GM18519 (cell line): ENCODE results near the gene ANKMY1.
"Not testable (repeated sequence)": the region's sequence is repeated elsewhere in the genome, so short reads cannot be mapped to it uniquely, and the experiment has no call there.

Experiments
- ATAC-seq: cut with Tn5 transposase; IDR thresholded peaks from one replicate; pipeline ENCODE4 v1.9.1; 2021; ENCODE audit warnings: mild to moderate bottlenecking, moderate library complexity; ENCODE audit not compliant: unreplicated experiment, low FRiP score

Gene ANKMY1

DNA sequence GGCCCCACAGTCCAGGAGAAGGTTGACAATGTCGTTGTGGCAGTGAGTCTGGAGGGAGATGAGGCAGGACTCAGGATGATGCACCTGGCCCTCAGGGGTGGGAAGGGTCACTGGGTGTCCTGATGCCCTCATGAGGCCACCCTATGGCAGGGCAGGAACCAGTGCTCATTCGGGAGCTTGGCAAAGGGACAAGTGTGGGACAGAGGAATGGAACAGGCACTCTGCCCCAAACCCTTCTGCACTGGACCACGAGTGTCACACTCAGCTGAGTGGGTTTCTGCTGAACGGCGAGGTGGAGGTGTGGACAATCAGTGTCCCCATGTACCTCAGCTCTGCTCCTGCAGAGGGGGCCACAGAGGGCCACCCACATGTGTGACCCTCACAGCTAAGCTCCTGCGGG lies 32.0 kb downstream of the ANKMY1 start:
- no peak for ATAC-seq

DNA sequence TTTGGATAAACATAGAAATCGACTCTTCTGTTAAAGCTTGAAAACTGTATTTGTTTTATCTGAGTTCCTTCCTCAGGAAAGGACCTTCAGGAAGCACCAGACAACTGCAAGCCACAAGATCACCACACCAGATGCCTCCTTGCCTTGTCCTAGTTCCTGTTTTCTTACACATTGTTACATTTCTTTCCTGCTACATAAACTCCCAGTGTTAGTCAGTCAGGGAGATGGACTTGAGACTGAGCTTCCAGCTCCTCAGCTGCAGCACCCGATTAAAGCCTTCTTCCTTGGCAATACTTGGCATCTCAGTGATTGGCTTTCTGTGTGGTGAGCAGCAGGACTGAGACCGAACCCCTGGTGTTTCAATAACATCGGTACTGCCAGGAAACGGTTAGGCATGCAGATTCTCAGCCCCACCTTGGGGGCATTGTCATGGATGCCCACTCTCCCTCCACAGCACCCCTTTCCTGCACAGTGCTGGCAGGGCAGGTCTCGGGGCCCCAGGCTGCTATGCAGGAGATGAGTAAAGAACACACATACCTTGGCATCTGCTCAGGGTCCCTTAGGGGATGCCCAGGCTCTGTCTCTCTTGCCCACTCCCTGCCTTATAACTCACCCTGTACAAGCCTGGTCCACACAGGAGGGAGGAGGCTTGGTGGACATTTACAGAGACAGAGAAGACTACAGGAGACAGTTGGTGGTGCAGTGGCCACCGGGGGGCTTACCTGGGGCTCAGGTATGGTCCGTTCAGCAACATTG lies 32.6 kb downstream of the ANKMY1 start:
- ATAC-seq = no peak

DNA sequence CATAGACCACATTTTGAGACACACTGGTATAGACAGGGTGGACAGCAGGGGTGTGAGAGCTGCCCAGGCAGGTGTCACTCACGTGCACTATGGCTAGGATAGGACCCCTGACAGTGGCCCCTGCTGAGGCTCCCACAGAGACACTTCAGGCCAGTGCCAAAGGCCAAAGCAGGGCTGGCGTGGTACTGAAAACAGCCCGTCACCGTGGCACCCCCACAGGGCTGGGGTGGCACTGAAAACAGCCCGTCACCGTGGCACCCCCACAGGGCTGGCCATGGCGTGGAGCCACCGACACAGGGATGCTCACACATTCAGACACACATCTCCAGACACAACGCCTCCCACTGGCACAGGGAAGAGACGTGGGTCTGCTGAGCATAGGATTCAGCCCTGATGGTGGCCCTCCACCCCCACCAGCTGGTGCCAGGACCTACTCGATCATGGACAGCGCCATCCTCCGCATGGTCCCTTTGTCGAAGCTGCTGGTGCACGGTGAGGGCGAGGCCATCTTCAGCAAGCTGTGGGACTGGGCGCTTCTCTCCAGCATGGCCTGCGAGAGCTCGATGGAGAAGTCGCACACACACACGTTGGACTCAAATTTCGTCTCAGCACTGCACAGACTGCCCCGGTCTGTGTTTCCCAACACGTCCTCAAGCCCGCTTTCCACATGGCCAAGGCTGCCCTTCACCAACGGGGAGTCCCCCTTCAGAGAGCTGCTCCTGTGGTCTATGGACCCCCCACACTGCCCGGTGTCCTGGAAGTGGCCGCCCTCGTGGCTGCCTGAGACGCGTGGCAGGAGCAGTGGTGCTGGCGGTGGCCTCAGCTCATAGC lies 34.1 kb downstream of the ANKMY1 start:
- ATAC-seq = no peak

DNA sequence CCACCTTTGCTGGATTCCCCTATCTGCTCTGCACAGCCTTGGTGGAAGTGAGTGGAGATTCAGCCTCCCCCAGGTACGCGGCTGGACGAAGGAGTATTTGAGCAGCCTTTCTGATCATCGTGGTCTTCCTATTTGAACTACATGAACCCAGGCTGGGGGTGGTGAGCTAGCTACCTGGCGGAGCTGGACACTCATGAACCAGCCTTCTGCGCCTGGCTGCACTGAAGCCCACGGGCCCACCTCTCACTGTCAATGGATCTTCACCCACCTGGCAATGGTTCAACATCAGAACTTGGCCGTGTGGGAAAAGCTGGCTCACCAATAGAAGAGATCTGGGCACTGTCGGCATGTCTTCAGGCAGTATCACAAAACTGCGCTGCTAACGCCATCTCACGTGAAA lies 35.4 kb downstream of the ANKMY1 start:
- no peak for ATAC-seq

DNA sequence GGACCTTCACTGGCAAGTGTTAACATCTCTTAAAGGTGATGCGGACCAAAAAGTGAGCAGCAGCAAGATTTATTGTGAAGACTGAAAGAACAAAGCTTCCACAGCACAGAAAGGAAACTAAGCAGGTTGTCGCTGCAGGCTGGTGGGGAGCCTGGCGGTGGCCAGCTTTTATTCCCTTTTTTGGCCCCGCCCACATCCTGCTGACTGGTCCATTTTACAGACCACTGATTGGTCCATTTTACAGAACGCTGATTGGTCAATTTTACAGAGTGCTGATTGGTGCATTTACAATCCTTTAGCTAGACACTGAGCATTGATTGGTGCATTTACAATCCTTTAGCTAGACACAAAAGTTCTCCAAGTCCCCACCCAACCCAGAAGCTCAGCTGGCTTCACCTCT lies 35.9 kb downstream of the ANKMY1 start:
- ATAC-seq = not testable (repeated sequence)

DNA sequence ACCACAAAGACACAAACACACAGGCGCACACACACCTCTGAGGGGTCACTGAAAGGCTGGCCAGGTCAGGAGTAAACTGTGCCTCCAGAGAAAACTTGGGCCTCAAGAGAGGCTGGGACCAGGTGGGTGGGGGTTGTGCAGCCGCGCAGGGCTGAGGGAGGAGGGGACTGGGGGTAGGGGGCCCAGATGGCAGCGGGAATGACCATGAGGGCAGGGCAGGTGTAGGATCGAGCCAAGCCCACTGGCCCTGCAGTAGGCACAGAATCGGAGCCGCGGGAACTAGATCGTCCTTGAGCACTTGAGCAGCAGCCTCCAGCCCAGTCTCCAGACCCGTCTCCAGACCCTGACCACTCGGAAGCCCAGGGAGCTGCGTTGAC lies 36.8 kb downstream of the ANKMY1 start:
- no peak for ATAC-seq

DNA sequence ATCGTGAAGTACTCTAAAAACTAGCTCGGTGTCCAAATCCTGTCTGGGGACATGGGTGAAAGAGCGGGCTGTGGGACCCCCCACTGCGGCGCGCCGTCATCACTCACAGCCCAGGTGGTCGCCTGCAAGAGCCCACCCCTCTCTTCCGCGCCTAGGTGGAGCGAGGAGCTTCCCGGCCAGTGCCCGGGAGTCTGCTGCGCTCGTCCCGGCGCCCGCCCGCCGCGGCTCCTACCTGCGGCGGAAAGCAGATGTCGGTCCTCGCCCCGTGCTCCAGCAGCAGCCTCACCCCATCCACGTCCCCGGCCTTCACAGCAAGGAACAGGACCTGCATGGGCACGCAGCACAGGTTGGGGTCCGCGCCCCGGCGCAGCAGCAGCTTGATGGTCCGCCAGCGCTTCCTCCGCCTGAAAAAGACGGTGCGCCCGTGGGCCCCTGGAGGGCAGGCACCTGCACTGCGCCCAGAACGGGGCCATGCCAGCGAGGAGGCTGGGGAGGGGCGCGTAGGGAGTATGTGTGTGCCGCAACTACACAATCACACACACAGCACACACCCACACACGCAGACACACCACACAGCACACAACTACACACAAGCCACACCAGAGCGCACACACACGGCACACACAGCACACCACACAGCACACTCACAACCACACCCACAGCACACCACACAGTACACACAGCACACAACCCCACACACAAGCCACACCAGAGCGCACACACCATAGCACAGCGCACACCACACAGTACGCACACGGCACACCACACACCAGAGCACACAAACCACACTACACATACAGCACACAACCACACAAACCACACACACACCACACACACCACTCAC lies 37.4 kb downstream of the ANKMY1 start:
- ATAC-seq = no peak

DNA sequence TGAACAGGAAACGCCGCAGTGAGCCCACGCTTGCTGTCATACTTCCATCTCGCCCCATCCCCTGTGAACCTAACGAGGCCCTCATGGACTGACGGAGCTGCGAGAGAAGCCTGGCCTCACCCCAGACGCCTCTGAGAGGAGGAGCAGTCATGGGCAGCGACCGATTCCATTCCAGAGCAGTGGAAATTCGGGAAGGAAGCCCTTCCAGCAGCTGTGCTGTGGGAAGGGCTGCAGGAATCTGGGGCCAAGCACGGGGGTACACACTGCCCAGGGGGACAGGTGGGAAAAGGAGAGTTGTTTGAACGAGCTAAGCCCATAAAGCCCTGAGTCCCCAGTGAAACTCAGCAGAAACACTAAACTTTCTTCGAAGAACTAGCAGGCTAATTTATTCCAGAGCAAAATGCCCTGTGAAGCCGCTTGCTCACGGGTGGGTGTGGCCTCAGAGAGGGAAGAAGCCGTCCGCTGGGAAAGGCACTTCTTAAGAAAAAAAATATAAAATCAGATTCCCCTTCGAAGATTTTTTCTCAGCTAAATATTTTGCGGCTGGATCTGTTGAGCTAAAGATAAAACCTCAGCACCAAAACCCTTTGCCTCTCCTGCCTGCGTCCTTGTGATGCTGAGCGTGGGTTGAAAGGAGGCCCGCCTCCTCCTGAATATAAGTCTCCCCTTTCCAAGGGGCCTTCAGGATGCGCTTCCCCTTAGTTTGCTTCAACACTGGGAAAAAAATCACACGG lies 38.2 kb downstream of the ANKMY1 start:
- ATAC-seq = no peak

DNA sequence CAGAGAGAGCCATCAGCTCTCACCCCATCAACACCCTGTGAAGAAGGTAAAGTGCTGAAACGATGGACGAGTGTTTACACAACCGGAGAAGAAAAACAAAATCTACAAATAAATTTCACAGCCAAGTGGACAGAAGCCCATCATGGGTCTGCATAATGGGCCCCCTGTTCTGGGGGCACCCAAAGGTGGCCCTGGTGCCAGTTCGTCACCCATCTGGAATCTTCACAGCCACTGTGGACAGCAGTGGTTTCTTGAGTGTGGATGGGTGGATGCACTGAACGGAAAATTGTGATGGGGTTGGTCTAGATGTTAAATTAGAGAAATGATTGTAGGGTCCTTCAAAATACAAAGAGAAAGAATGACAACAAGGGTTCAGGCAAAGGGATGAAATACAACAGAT lies 38.8 kb downstream of the ANKMY1 start:
- ATAC-seq = no peak

DNA sequence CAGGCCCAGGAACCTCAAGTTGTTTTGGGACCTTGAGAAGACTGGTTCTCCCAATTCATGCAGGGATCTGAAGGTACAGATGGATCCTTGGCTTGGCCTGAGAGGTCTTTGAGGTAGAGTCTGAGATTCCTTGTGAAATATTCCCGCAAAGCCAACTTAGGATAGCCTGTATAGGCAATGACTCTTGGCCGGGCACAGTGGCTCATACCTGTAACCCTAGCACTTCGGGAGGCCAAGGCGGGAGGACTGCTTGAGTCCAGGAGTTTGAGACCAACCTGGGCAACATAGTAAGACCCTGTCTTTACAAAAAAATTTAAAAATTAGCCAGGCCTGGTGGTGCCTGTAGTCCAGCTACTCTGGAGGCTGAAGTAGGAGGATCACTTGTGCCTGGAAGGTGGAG lies 40.4 kb downstream of the ANKMY1 start:
- ATAC-seq = no peak

DNA sequence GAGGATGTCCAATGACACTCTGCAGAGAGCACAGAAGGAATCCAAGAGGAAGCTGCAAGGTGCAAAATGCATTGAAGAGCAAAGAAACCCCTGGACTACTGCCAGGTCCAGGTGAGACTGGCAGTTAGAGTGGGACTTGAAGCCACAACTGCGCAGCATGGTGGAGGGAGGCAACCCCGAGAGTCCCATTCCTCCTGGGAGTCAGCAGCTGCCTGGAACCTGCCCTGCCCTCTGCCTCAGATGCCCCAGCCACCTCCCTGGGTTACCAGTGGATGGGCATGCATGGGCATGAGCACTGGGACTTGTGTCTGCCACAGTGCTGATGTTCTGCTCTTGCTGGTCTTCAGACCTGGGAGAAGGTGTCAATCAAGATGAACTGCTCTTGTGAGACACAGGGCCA lies 43.2 kb downstream of the ANKMY1 start:
- ATAC-seq = no peak

DNA sequence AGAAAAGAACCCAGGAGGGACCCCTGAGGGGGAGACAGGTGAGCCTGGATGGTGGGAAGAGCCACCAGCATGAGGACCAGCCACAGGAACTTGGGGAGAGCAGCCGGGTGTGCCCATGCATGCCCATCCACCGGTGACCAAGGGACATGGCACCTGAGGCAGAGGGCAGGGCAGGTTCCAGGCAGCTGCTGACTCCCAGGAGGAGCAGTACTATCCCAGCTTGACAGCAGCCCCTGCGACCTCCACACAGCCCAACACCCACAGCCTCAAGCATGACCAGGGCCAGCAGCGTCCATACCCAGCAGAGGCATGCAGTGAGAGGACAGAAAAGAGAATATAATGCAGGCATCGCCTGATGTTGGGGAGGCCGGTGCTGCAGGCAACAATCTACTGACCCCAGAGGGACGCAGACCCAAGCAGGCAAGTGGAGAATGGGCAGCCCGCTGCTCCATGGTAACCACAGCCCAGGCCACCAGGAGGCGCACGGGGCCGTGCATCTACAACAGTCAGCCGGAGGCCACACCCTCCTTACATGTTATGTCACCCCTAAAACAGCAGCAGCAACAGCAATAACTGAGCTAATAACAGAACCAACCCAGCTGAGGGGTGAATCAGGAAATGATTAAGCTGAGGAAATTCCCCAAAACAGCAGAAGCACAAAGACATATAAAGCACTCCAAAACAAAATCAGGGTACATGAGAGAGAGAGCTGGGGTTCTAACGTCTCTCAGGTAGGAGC lies 44.1 kb downstream of the ANKMY1 start:
- ATAC-seq = peak; percentile 81

DNA sequence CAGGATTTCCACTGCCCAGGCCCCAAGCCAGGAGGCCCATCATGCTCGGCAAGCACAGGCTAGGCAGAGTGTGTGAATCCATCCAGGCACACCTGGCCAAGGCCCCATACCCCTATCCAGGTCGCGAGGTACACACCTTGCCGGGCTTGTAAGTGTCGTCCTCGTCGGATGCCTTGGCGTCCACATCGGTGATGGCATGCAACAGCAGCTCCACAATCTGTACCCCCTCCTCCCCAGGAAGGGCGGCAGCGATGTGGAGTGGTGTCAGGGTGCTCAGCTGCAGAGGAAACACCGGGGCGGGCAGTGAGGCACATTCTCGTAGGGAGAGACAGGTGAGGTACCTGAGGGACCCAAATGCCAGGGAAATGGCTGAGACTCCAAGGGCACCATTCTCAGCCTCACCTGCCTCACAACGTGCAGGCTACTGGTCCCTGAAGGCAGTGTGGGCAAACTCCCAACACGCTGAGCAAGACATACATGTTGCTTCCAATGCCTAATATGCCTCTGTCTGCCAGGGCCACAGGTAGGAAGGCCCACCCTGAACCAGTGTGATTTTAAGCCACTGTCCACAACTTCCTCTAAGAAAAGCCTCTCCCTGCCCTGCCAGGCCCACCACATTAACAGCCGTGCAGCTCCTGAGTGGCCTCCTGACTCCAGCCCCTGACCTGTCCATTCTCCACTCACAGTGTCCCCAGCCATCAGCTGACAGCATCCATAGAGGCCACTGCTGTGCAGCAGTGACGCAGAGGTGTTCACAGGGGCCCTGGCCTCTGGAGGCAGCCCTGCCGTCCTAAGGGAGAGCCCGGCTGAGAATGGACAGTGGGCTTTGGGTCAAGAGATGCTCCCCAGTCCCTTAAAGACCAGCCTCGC lies 44.9 kb downstream of the ANKMY1 start:
- ATAC-seq = no peak

DNA sequence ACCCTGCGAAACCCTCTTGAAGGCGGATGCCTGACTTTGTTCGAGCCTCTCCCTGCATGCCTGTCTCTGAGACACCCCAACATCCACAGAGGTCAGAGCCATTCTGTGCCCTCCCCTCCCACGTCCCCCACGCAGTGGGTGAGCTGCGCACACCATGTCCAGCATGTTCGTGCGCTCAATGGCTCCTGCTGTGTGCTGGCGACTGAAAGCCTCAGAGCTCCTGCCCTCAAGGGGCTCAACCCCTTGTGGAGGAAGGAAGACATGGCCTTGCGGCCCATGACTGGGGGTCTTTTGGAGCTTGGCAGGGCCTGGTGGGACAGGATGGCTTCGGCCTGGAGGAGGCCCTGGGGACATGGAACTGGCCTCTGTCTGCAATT lies 45.7 kb downstream of the ANKMY1 start:
- ATAC-seq = no peak

DNA sequence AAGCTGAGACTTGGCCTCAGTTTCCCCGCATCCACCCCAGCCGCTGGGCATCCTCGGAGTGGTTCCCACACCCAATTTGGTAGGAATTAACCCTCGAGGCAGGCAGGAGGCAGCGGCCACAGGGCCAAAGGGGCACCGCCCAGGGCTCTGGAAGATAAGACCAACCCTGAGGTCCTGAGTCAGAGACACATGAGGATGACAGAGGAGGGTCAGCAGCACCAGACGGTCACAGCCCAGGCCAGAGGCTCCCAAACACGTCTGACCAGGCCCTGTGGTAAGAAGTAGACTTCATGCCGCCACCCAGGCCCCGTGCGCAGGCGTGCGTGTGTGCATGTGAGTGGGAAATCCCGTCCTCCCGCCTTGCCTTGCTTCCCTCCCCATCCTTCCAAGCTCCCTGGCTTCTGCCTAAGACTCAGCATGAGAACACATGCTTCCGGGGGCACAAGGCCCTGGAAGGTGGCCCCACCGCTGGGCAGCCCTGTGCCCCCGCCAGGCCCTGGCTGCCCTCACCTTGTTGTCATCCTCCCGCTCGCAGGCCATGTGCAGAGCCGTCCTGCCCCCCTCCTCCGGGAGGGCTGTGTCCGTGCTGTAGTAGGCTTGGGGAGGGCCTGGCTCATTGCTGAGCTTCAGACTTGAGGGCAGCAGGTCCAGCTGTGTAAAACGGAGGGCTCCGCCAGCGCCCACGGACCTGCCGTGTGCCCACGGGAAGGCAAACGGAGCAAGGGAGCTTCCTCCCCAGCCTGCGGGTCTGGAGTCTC lies 46.3 kb downstream of the ANKMY1 start:
- ATAC-seq = no peak

DNA sequence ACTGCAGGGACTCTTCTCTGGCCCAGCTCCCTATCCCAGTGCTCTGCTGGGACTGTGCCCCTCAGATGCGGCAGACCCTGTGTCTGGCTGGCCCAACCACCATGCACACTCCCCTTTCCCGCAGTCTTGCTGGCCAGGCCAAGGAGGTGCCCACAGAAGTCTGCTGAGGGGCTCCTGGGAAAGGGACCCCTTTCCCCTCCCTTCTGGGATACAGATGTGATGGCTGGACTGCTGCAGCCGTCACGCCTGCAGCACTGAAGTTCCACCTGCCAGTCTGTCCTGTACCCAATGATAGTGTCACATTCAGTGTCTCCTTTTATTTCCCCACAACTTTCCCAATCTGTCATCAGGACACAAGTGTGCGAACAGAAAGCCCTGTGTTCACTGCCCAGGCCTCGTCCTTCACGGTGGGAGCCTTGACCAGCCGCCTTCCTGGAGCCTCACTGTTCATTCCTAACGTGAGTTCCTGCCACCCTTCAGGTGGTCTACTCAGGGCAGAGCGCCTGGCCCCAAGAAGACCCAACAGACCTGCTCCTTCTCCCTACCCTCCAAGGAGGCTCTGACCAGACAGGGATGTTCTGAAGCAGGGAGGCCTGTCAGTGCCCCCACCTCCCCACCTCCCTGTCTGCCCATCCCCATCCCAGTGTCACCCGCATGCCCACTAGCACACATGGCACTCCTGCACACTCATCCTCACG lies 47.1 kb downstream of the ANKMY1 start:
- no peak for ATAC-seq

DNA sequence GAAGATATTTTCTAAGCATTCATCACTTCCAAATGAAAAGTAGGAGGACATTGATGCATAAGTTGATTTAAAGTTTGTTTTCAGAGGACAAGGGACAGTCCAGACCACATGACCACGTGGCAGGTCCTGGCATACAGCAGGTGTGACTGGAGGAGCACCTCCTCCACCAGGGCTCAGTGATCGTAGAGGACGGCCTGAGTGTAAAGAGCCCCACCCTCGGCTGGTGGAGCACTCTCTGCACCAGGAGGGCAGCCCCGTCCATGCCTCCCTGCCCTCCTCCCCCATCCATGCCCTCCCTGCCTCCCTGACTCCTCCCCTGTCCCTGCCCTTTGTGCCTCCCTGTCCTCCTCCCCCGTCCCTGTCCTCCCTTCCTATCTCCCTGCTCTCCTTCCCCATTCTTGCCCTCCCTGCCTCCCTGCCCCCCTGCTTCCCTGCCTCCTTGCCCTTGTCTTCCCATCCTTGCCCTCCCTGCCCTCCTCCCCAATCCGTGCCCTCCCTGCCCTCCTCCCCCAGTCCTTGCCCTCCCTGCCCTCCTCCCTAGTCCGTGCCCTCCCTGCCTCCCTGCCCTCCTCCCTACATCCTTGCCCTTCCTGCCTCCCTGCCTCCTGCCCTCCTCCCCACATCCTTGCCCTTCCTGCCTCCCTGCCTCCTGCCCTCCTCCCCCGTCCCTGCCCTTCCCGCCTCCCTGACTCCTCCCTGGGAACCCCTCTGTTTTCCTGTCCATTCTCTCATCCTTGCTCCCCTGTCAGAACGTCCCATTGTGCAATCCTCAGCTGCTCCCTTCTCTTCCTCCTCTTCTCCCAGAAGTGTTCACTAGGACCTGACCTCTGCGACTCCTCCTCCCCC lies 47.9 kb downstream of the ANKMY1 start:
- ATAC-seq = no peak
